ENCODE data around the gene THBS1.

THBS1 gene

GRCh38 chr15:39645138-39645975, 64.5 kb downstream of the THBS1 start:
- H3K9me3 ChIP-seq (ENCODE audit: low read length): no peaks in the 10 kb centered on the region
- H3K9ac ChIP-seq (ENCODE audit: low read length): no peak overlapping the region
- no peaks in the 10 kb centered on the region for H3K36me3 ChIP-seq (ENCODE audit: insufficient read depth, low read length)

GRCh38 chr15:39645976-39646257, 65.0 kb downstream of the THBS1 start:
- Histone ChIP-seq H3K9me3 (ENCODE audit: low read length) (no peaks in the 10 kb centered on the region), H3K4me3 (ENCODE audit: low read depth in 1 of 2, low read length in 2 of 2) (no peak overlapping the region), H3K4me1 (ENCODE audit: insufficient read depth, low read length) (peaks cover 16% of the 10 kb centered on the region), H3K9ac (ENCODE audit: low read length) (no peak overlapping the region), H3K36me3 (ENCODE audit: insufficient read depth, low read length) (no peaks in the 10 kb centered on the region), H3K27ac (ENCODE audit: low read depth, low read length) (no peak overlapping the region), H3K27me3 (ENCODE audit: control insufficient read depth in 1 of 2, insufficient read depth in 2 of 2, low read length in 2 of 2) (no peaks in the 10 kb centered on the region)

More at GRCh38 chr15:39645138-39645975, 64.5 kb downstream of the THBS1 start:
- Histone ChIP-seq H3K4me3 (ENCODE audit: low read depth in 1 of 2, low read length in 2 of 2) (no peak overlapping the region), H3K4me1 (ENCODE audit: insufficient read depth, low read length) (peaks cover 18% of the 10 kb centered on the region), H3K27me3 (ENCODE audit: control insufficient read depth in 1 of 2, insufficient read depth in 2 of 2, low read length in 2 of 2) (no peaks in the 10 kb centered on the region), H3K27ac (ENCODE audit: low read depth, low read length) (no peak overlapping the region)

- Histone ChIP-seq H3K27ac (ENCODE audit: low read depth, low read length) (no peak overlapping the region), H3K4me3 (ENCODE audit: low read depth in 1 of 2, low read length in 2 of 2) (no peak overlapping the region), H3K4me1 (ENCODE audit: insufficient read depth, low read length) (peaks cover 12% of the 10 kb centered on the region), H3K36me3 (ENCODE audit: insufficient read depth, low read length) (no peaks in the 10 kb centered on the region), H3K27me3 (ENCODE audit: control insufficient read depth in 1 of 2, insufficient read depth in 2 of 2, low read length in 2 of 2) (no peaks in the 10 kb centered on the region), H3K9me3 (ENCODE audit: low read length) (no peaks in the 10 kb centered on the region), H3K9ac (ENCODE audit: low read length) (no peak overlapping the region)
Observed at GRCh38 chr15:39646425-39646824, 65.5 kb downstream of the THBS1 start.

Data from muscle layer of colon (tissue), 2 donors.